Measurements from ENCODE around the gene NCKAP1. TPM values are rescaled to one million over a fixed set of nuclear protein-coding genes. Genes with fewer than 3 reads are reported as not detected.
"Not testable (repeated sequence)": the region's sequence is repeated elsewhere in the genome, so short reads cannot be mapped to it uniquely, and the experiment has no call there.

Gene NCKAP1
- total and polyA plus RNA-seq, 2 donors (not counting 1 experiment from before 2014, with no cell fraction given), result 141 to 219 TPM

GRCh38 chr2:182962641-182963040 is 75.6 kb downstream of the NCKAP1 start:
- Histone ChIP-seq H3K9ac (ENCODE audit: insufficient read depth, low read length) (no peak overlapping the region), H3K79me2 (ENCODE audit: control insufficient read depth, insufficient read depth, low read length) (no peaks in the 10 kb centered on the region), H4K20me1 (ENCODE audit: control insufficient read depth, extremely low read depth, insufficient read depth, low read length) (no peaks in the 10 kb centered on the region), H3K4me1 (ENCODE audit: control insufficient read depth, extremely low read depth, insufficient read depth, low read length) (no peaks in the 10 kb centered on the region), H3K27ac (ENCODE audit: insufficient read depth, low read length) (no peak overlapping the region), H3K36me3 (ENCODE audit: control insufficient read depth, insufficient read depth, low read length) (peaks cover 2% of the 10 kb centered on the region), H2AFZ (ENCODE audit: low read length) (no peak overlapping the region), H3K4me3 (replicated peaks in 1 of 4; ENCODE audit: control extremely low read depth in 1 of 4, insufficient read depth in 1 of 4, low read depth in 3 of 4, low read length in 4 of 4) (no peak overlapping the region), H3K4me2 (ENCODE audit: extremely low read depth, insufficient read depth, low read length) (no peak overlapping the region), H3K27me3 (ENCODE audit: control insufficient read depth, insufficient read depth, low read length) (no peaks in the 10 kb centered on the region), H3K9me3 (ENCODE audit: control insufficient read depth, insufficient read depth, low read depth, low read length) (no peaks in the 10 kb centered on the region)
- no peak for DNase-seq (ENCODE audit: low read depth in 2 of 2)
- TF ChIP-seq EZH2 (IDR thresholded peaks at IDR 0.05; ENCODE audit: low read length, missing control alignments) (no peak), CTCF (conservative IDR thresholded peaks at IDR 0.05 in 1 of 2, IDR thresholded peaks at IDR 0.05 in 1 of 2; ENCODE audit: low read depth in 1 of 2, low read length in 2 of 2) (no peak)

GRCh38 chr2:182960869-182961268 is 77.4 kb downstream of the NCKAP1 start:
- H4K20me1 ChIP-seq (ENCODE audit: control insufficient read depth, extremely low read depth, insufficient read depth, low read length); H3K9ac ChIP-seq (ENCODE audit: insufficient read depth, low read length); H3K9me3 ChIP-seq (ENCODE audit: control insufficient read depth, insufficient read depth, low read depth, low read length); H3K79me2 ChIP-seq (ENCODE audit: control insufficient read depth, insufficient read depth, low read length); H3K27ac ChIP-seq (ENCODE audit: insufficient read depth, low read length); H3K4me2 ChIP-seq (ENCODE audit: extremely low read depth, insufficient read depth, low read length); H3K36me3 ChIP-seq (ENCODE audit: control insufficient read depth, insufficient read depth, low read length); H2AFZ ChIP-seq (ENCODE audit: low read length); DNase-seq (ENCODE audit: low read depth in 2 of 2); H3K27me3 ChIP-seq (ENCODE audit: control insufficient read depth, insufficient read depth, low read length); H3K4me3 ChIP-seq (replicated peaks in 1 of 4; ENCODE audit: control extremely low read depth in 1 of 4, insufficient read depth in 1 of 4, low read depth in 3 of 4, low read length in 4 of 4); H3K4me1 ChIP-seq (ENCODE audit: control insufficient read depth, extremely low read depth, insufficient read depth, low read length): not testable (repeated sequence)

GRCh38 chr2:182954789-182955188 is 83.5 kb downstream of the NCKAP1 start:
- Histone ChIP-seq H3K27me3 (ENCODE audit: control insufficient read depth, insufficient read depth, low read length) (no peaks in the 10 kb centered on the region), H3K9ac (ENCODE audit: insufficient read depth, low read length) (no peak overlapping the region), H3K4me2 (ENCODE audit: extremely low read depth, insufficient read depth, low read length) (no peak overlapping the region), H4K20me1 (ENCODE audit: control insufficient read depth, extremely low read depth, insufficient read depth, low read length) (no peaks in the 10 kb centered on the region), H3K27ac (ENCODE audit: insufficient read depth, low read length) (no peak overlapping the region), H3K36me3 (ENCODE audit: control insufficient read depth, insufficient read depth, low read length) (peaks cover 5% of the 10 kb centered on the region), H3K4me1 (ENCODE audit: control insufficient read depth, extremely low read depth, insufficient read depth, low read length) (no peaks in the 10 kb centered on the region), H3K4me3 (replicated peaks in 1 of 4; ENCODE audit: control extremely low read depth in 1 of 4, insufficient read depth in 1 of 4, low read depth in 3 of 4, low read length in 4 of 4) (no peak overlapping the region), H3K9me3 (ENCODE audit: control insufficient read depth, insufficient read depth, low read depth, low read length) (no peaks in the 10 kb centered on the region), H2AFZ (ENCODE audit: low read length) (no peak overlapping the region), H3K79me2 (ENCODE audit: control insufficient read depth, insufficient read depth, low read length) (no peaks in the 10 kb centered on the region)
- TF ChIP-seq EZH2 (IDR thresholded peaks at IDR 0.05; ENCODE audit: low read length, missing control alignments) (no peak), CTCF (conservative IDR thresholded peaks at IDR 0.05 in 1 of 2, IDR thresholded peaks at IDR 0.05 in 1 of 2; ENCODE audit: low read depth in 1 of 2, low read length in 2 of 2) (no peak)
- no peak for DNase-seq (ENCODE audit: low read depth in 2 of 2)

All from fibroblast of lung (primary cell).